Thyroid gland (tissue), 4 donors: ENCODE results near the gene TCP1.

Experiments
- CTCF ChIP-seq, 6 experiments: fragments of 200-600 bp in 3 of 6; fragments of 450-650 bp in 3 of 6; sonication (generic) in 3 of 6; IDR thresholded peaks; one replicate each; pipeline ENCODE4 v1.5.1; 2016 to 2019; ENCODE audit warnings: antibody characterized with exemption in 6 of 6, mild to moderate bottlenecking in 2 of 6, inconsistent platforms in 1 of 6, moderate library complexity in 1 of 6
- POLR2A ChIP-seq, 2 donors: fragments of 450-650 bp; IDR thresholded peaks; one replicate each; pipeline ENCODE4 v1.6.1; 2017; ENCODE audit warnings: antibody characterized with exemption in 2 of 2, mild to moderate bottlenecking in 2 of 2, moderate library complexity in 1 of 2

- TF ChIP-seq POLR2A (IDR thresholded peaks at IDR 0.05) = no peak
- no peak for TF ChIP-seq CTCF (IDR thresholded peaks at IDR 0.05)
These were observed 19.2 kb upstream of the TCP1 start for GRCh38 chr6:159808647-159809046.
